Raji (cell line): ENCODE results near the gene CDKN2AIP.

Source experiments
- POLR2A ChIP-seq: IDR thresholded peaks from 2 replicates; pipeline ENCODE4 v1.6.1; 2011; ENCODE audit warnings: low read depth, low read length, control low read depth; ENCODE audit not compliant: insufficient read depth

The CDKN2AIP gene, protein sequence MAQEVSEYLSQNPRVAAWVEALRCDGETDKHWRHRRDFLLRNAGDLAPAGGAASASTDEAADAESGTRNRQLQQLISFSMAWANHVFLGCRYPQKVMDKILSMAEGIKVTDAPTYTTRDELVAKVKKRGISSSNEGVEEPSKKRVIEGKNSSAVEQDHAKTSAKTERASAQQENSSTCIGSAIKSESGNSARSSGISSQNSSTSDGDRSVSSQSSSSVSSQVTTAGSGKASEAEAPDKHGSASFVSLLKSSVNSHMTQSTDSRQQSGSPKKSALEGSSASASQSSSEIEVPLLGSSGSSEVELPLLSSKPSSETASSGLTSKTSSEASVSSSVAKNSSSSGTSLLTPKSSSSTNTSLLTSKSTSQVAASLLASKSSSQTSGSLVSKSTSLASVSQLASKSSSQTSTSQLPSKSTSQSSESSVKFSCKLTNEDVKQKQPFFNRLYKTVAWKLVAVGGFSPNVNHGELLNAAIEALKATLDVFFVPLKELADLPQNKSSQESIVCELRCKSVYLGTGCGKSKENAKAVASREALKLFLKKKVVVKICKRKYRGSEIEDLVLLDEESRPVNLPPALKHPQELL

DNA sequence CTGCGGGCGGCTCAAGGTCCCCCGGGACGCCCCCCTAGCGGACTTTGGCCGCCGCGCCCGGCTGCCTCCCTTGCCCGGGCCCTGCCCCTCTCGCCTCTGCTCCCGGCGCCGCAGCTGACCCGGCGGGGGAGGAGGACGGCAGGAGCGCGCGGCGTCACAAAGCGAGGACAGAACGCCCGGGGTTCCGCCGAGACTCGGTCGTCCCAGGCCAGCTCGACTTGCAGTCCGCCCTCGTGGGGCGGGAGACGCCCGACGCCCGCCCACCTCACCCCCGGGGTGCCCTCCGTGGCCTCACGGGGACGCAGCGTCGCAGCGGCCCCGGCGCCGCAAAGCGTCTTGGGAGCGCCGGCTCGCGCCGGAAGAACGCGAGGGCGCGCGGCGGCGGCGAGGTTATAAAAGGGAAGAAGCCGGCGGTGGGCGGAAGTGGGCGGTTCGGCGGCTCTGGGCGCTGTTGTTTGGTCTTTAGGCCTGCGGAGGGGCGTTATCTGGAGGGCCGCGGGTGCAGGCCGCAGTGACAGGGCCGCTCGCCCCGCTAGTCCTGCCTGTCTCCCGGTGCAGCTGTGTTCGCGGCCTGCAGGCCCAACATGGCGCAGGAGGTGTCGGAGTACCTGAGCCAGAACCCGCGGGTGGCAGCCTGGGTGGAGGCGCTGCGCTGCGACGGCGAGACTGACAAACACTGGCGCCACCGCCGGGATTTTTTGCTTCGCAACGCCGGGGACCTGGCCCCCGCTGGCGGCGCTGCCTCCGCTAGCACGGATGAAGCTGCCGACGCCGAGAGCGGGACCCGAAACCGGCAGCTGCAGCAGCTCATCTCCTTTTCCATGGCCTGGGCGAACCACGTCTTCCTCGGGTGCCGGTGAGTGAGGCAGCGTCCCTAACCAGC is at the start of gene CDKN2AIP:
Gene CDKN2AIP (plus strand): TSS at position 423 of the 883 bp plus-strand sequence. CDS start 162 bp downstream, at position 585.
- peak; percentile 88 for TF ChIP-seq POLR2A

DNA sequence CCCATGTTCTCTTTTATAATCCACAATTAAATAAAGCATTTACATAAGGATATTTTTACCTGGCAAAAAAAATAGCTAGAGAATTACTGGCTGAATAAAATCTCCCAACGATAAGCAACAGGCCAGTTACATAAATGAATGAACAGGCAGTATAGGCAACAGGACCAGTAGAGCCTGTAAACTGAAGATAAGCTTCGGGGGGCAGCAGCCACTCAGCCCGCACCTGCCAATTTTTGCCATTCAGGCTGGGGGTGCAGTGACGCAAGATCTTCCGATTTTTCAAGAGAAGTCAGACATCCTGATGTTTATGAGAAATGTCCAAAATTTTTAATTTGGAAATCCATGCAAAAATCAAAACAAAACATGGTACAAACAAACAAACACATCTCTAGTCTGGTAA is 49.0 kb upstream of the CDKN2AIP start:
- no peak for TF ChIP-seq POLR2A

DNA sequence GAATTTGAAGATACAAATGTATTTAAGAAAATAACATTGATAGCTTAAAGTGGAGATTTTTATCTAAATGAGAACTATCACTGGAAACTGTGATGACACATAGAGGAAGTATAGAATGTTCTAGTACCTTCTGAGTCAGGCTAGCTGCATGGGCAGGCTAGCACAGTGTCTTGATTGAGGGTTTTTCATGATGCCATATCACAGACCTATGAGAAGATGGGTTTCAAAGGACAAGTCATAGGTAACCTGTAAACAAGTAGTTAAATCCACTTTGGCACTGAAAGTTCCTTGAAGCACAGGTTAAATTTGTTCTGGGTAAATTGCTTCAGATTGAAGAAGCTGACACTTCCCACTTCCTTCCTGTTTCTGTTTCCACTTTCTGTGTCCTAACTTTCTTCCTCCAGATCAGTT is 48.2 kb upstream of the CDKN2AIP start:
- TF ChIP-seq POLR2A, result no peak

DNA sequence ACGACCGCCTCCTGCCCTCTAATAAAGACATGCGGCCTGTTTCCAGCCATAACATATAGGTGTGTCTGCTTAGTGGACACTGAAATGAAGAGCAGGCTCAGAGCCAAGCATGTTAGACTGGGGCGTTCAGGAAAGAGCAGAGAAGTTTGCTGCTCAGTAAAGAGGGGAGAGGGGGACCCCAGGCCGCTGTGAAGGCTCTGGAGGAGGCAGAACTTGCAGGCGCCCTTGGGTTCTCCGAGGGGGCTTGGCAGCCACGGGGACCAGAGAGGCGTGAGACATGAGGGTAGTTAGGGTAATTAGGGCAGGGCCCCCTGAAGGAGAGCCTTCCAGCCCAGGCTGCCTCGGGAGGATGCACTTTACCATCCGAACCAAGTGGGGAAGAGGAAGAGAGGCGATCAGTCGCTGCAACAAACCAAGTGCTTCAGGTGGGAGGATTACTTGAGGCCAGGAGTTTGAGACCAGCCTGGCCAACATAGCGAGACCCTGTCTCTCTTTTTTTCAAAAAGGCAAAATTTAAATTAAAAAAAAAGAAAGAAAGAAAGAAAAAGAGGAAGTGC is 46.6 kb upstream of the CDKN2AIP start:
- no peak for TF ChIP-seq POLR2A

DNA sequence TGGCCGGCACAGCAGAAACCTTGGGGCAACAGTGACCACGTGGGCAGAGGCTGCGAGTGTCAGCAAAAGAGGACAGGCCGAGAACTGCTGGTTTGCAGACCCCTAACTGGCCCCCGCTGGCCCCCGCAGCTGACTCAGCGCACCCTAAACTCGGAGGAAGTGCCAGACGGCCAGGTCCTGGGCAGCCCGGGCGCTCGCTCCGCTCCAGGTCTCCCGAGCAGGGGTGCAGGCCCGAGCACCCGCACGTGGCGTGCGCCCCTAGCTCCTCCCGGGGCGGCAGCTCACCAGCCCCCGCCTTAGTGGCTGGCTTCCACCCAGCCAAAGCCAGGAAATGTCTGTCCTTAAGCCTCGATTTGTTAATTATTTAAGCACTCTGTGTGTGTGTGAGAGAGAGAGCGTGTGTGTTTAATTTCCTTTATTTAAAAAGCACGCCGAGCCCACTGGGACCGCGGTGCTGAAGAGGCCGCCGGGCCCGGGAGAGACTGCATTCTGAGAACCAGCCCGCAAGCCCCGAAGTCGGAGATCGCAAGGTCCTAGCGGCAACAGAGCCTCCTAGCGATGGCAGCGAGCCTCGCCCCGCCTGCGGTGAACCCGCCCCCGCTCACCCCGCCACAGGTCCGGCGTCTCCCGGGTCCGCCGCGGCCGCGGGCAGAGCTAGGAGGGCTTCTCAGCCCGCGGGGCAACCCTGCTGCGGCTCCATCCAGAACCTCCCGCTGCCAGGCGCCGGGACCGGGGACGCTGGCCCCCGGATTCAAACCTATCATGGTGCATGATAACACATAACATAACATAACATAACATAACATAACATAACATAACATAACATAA is 45.9 kb upstream of the CDKN2AIP start:
- no peak for TF ChIP-seq POLR2A

DNA sequence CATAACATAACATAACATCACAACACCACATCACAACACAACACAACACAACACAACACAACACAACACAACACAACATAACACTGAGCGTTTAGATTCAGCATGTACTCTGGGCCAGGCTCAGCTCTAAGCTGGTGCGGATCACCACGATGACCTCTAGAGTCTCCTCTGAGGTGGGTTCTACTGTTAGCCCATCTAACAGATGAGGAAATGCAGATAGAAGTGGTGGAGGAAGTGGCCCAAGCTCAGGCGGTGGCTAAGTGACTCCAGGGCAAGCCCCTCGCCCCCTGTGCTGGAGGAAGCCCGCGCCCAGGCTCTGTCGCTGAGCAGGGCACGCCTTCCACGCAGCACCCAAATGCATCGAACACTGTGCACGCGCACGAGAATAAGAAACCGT is 45.3 kb upstream of the CDKN2AIP start:
- TF ChIP-seq POLR2A, result no peak

DNA sequence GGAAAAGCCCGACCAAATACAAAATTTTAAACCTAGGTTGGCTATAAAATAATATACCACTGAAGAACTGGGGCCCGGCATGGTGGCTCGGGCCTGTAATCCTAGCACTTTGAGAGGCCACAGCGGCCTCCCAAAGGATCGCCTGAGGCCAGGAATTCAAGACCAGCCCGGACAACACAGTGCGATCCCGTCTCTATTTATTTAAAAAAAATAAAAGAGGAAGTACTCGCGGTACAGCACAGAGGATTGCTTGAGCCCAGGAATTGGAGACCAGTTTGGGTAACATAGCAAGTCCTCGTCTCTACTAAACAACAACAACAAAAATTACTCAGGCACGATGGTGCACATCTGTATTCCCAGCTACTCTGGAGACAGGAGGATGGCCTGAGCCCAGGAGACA is 44.8 kb upstream of the CDKN2AIP start:
- no peak for TF ChIP-seq POLR2A

DNA sequence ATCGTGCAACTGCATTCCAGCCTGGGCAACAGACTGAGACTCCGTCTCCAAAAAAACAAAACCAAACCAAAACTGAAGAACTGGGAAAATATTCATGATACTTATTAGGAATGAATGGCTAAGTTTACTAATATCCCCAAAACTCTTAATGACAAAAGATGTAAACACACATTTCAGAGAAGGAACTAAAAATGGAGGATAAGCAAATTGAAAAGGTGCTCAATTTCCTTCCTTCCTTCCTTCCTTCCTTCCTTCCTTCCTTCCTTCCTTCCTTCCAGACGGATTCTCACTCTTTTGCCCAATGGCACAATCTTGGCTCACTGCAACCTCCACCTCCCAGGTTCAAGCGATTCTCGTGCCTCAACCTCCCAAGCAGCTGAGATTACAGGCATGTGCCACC is 44.4 kb upstream of the CDKN2AIP start:
- no peak for TF ChIP-seq POLR2A

DNA sequence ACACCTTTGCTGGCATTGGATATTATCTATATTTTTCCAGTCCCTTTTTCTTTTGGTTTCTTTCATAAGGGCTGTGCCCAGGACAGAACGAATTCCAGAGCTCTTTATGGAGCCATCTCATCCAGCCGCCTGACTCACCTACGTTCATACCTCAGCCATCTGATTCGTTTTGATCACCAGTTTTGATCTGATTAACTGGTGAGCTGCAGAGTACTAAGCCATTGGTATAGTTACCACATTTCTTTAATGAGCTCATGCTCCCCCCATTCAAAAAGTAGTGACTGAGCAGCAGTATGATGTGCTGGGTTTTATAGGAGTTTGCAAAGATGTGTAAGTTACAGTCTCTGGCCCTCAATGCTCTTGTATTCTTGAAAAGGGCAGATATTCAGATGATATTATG is 43.0 kb upstream of the CDKN2AIP start:
- no peak for TF ChIP-seq POLR2A

DNA sequence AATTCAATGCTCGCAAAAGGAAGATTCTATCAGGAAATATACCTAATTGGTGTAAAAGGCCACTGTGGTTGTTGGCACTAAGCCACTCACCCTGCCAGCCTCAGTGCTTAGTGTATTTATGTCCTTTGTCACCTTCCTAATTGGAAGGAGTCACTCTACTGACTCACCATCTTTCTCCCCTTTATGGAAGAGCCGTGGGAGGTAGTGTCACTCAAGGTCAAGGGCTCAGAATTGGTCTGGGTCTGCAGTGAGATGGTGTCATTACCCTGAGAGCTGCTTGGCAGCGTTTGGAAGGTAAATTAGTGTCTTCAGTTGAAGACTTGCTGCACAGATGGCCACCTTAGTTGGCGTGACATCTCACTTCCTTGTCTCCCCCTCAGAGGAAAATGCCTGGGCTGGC is 41.7 kb upstream of the CDKN2AIP start:
- no peak for TF ChIP-seq POLR2A

DNA sequence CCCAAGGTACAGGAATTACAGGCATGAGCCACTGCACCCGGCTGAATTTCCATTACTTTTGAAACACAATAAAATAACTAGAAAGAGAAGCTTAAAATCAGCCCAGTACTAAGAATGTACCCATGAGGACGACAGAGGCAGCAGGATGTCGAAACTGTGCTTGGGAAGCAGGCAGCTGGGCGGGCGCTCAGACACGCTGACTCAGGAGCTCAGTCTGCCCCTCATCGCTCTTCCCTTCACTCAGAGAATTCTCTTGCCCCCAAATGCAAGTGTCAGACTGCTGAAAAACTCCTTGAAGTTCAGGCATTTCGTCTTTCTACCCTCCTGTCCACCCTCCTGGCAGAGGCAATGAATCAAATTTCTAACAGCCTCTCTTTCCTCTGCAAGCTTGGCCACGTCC is 41.0 kb upstream of the CDKN2AIP start:
- no peak for TF ChIP-seq POLR2A

DNA sequence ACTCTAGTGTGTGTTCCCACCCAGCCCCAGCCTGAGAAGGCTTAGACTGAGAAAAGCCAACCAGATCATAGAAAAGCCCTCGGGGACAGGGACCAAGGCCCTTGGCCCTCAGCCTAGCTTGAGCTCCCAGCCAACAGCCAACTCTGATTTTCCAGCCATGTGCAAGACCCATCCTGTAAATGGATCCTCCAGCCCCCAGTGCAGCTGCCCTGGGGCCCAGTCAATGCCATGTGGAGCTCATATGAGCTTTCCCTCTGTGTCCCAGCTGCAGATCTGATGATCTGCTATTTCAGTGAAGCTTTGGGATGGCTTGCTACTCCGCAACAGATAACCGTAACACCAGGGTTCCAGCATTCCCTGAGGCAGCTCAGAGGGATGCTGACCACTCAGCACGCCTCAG is 40.5 kb upstream of the CDKN2AIP start:
- no peak for TF ChIP-seq POLR2A

DNA sequence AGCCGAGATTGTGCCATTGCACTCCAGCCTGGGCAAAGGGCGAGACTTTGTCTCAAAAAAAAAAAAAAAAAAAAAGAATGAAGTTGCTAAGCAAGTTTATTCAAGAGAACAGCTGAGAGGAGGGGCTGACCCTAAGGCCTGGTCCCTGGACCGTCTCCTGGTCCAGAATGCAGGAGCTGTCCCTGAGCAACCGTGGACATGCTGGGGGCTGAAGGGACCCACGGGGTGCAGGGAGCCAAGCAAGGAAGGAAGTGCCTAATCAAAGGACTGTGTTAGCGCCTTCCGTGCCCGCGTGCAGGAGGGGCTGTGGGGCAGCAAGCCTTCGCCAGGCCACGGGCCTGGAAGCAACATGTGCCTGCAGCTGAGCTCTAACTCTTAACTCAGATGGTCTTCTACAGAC is 39.1 kb upstream of the CDKN2AIP start:
- no peak for TF ChIP-seq POLR2A

DNA sequence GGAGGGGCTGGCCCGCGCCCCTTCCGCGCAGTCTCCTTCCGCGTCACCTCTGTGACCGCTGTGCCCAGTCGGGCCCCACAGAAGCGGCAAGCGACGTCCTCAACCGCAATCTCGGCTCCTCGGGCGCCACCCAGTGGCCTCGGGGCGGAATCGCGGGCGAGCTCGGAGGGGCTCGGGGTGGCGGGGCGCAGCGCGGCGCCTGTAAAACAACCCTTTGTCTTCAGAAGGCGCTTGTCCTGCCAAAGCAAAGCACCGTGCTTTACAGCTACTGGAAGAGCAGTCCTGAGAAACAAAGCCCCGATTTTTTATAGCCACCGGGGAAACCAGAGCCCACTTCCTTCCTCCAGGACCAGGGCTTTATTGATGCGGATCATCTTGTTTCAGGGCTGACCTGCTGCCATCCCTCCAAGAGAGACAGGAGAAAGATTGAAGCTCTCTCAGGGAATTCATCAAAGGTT is 37.3 kb upstream of the CDKN2AIP start:
- 0 out of 2 replicates have a peak, but pooled peaks have one; percentile 34 for TF ChIP-seq POLR2A
